ENCODE measurements around the gene PSMC6.

Gene PSMC6

GRCh38 chr14:52693036-52693435 is 14.0 kb upstream of the PSMC6 start:
- Histone ChIP-seq H3K9me3 (no peaks in the 10 kb centered on the region), H3K27me3 (no peaks in the 10 kb centered on the region), H3K4me3 (ENCODE audit: low read depth in 1 of 2, low read length in 1 of 2) (no peak overlapping the region), H3K27ac (peak overlapping the region; percentile 98), H3K4me1 (ENCODE audit: control insufficient read depth in 1 of 2, insufficient read depth in 1 of 2, low read depth in 1 of 2, low read length in 1 of 2) (peaks cover 53 to 57% of the 10 kb centered on the region in 2 experiments), H3K36me3 (no peaks in the 10 kb centered on the region)
- no peak for TF ChIP-seq CTCF (IDR thresholded peaks at IDR 0.05)

- Histone ChIP-seq H3K9me3 (no peaks in the 10 kb centered on the region), H3K27me3 (no peaks in the 10 kb centered on the region), H3K27ac (peak overlapping the region; percentile 98), H3K4me3 (ENCODE audit: low read depth in 1 of 2, low read length in 1 of 2) (no peak overlapping the region), H3K4me1 (ENCODE audit: control insufficient read depth in 1 of 2, insufficient read depth in 1 of 2, low read depth in 1 of 2, low read length in 1 of 2) (peaks cover 53 to 57% of the 10 kb centered on the region in 2 experiments), H3K36me3 (no peaks in the 10 kb centered on the region)
- no peak for TF ChIP-seq CTCF (IDR thresholded peaks at IDR 0.05)
These were observed 13.5 kb upstream of the PSMC6 start for GRCh38 chr14:52693532-52693931.

- peak; percentile 22 for TF ChIP-seq CTCF (IDR thresholded peaks at IDR 0.05)
- peaks cover 53 to 57% of the 10 kb centered on the region in 2 experiments for H3K4me1 ChIP-seq (ENCODE audit: control insufficient read depth in 1 of 2, insufficient read depth in 1 of 2, low read depth in 1 of 2, low read length in 1 of 2)
- H3K27me3 ChIP-seq: no peaks in the 10 kb centered on the region
- H3K27ac ChIP-seq: peak overlapping the region; percentile 98
- no peaks in the 10 kb centered on the region for H3K9me3 ChIP-seq
- no peaks in the 10 kb centered on the region for H3K36me3 ChIP-seq
- H3K4me3 ChIP-seq (ENCODE audit: low read depth in 1 of 2, low read length in 1 of 2): peak overlapping the region; percentile 73 to 95
These were observed 12.1 kb upstream of the PSMC6 start for GRCh38 chr14:52694761-52695480.

- Histone ChIP-seq H3K27ac (peak within 1 kb of the TSS; percentile 98), H3K9me3 (no peaks in the 10 kb centered on the region), H3K27me3 (no peaks in the 10 kb centered on the region), H3K4me1 (ENCODE audit: control insufficient read depth in 1 of 2, insufficient read depth in 1 of 2, low read depth in 1 of 2, low read length in 1 of 2) (peaks cover 53 to 57% of the 10 kb centered on the region in 2 experiments), H3K36me3 (no peaks in the 10 kb centered on the region), H3K4me3 (ENCODE audit: low read depth in 1 of 2, low read length in 1 of 2) (peak within 1 kb of the TSS; percentile 73 to 95)
- peak; percentile 32 for TF ChIP-seq CTCF (IDR thresholded peaks at IDR 0.05)
These were observed 11.4 kb upstream of the PSMC6 start, which contains the start of gene ERO1A for GRCh38 chr14:52695481-52696091. Gene ERO1A (minus strand): TSS chr14:52695558. CDS start chr14:52695481, 77 bp downstream.

GRCh38 chr14:52700701-52701172 is 6.3 kb upstream of the PSMC6 start:
- H3K36me3 ChIP-seq: no peaks in the 10 kb centered on the region
- H3K27ac ChIP-seq: no peak overlapping the region
- H3K9me3 ChIP-seq: no peaks in the 10 kb centered on the region
- TF ChIP-seq CTCF (IDR thresholded peaks at IDR 0.05): no peak
- peaks cover 18 to 22% of the 10 kb centered on the region in 2 experiments for H3K4me1 ChIP-seq (ENCODE audit: control insufficient read depth in 1 of 2, insufficient read depth in 1 of 2, low read depth in 1 of 2, low read length in 1 of 2)
- H3K27me3 ChIP-seq: no peaks in the 10 kb centered on the region
- no peak overlapping the region for H3K4me3 ChIP-seq (ENCODE audit: low read depth in 1 of 2, low read length in 1 of 2)

All from neutrophil (primary cell).